Vagina (tissue), 2 donors: ENCODE measurements around the gene DNAAF3. TPM values are rescaled to one million over a fixed set of nuclear protein-coding genes. Genes with fewer than 3 reads are reported as not detected.

Experiments used
- DNase-seq, 2 donors: peaks; one replicate each; pipeline ENCODE4 v3.0.0-alpha.2; 2017; ENCODE audit errors: extremely low spot score in 2 of 2
- H3K27ac ChIP-seq: fragments of 200-600 bp; sonication (generic); one replicate; pipeline ENCODE4 v1.5.1; 2019
- H3K27me3 ChIP-seq: fragments of 200-600 bp; sonication (generic); one replicate; pipeline ENCODE4 v1.5.1; 2019
- H3K36me3 ChIP-seq, 2 donors: fragments of 200-600 bp; sonication (generic); one replicate each; pipeline ENCODE4 v1.5.1; 2017 to 2019
- H3K4me1 ChIP-seq: fragments of 200-600 bp; sonication (generic); one replicate; pipeline ENCODE4 v1.5.1; 2019
- H3K4me3 ChIP-seq, 2 donors: fragments of 200-600 bp; sonication (generic); 1 replicate in 1 of 2; 2 replicates in 1 of 2; pipeline ENCODE4 v1.5.1; 2016 to 2019
- H3K9me3 ChIP-seq: fragments of 200-600 bp; sonication (generic); one replicate; pipeline ENCODE4 v1.5.1; 2019
- CTCF ChIP-seq, 3 experiments: fragments of 450-650 bp in 2 of 3; fragments of 200-600 bp in 1 of 3; sonication (generic) in 1 of 3; IDR thresholded peaks; one replicate each; pipeline ENCODE4 v1.5.1; 2017 to 2019; ENCODE audit warnings: antibody characterized with exemption in 3 of 3, mild to moderate bottlenecking in 2 of 3, moderate library complexity in 2 of 3
- POLR2A ChIP-seq, 2 donors: fragments of 450-650 bp; IDR thresholded peaks; one replicate each; pipeline ENCODE4 v1.6.1; 2017; ENCODE audit warnings: antibody characterized with exemption in 2 of 2, mild to moderate bottlenecking in 2 of 2, moderate library complexity in 2 of 2
- POLR2AphosphoS5 ChIP-seq, 2 donors: sonication (generic); formaldehyde crosslinking; IDR thresholded peaks; one replicate each; pipeline ENCODE4 v1.9.0; 2017; ENCODE audit warnings: antibody characterized with exemption in 2 of 2, mild to moderate bottlenecking in 2 of 2, low read depth in 1 of 2; ENCODE audit not compliant: insufficient read depth in 1 of 2
- intact Hi-C: fragments of 100-400 bp; cut with DNase I; formaldehyde crosslinking; loops from one replicate; pipeline ENCODE4 v1.15.1; 2023
- total RNA-seq: library from RNA; depleted of rRNA; stranded (reverse); fragments of >200 nt; gene quantifications from one replicate; pipeline ENCODE4 v1.2.3, GENCODE V29; 2016

The DNAAF3 gene
- total RNA-seq, 1 donor from 2014 or later: 5.6 TPM

DNA sequence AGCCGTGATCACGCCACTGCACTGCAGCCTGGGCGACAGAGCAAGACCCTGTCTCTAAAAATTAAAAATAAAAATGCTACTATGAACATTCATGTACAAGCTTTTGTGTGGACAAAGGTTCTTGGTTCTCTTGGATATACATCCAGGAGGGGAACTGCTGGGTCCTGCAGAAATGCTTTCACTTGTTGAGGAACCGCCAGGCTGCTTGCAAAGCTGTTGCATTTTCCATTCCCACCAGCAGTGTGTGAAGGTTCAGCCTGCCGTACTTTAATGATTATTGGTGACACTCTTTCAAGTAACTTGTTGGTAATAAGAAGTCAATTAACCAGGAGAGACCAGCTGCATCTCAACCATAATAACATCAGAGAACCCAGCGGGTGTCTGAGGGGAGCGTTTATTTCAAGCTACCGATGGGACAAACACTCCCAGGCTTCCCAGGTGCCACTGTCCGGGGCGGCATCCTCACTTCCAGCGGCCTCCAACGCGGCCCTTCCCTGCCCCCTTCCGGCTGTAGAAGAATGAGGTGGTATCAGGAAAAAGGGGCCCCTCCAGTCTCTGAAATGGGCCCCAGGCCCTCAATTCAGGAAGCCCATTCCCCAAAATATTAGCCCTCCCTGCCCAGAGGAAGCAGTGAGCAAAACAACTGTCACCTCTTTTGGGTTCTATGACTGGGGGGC lies 33.8 kb downstream of the DNAAF3 start:
- no peak overlapping the region for H3K4me3 ChIP-seq
- no peak for TF ChIP-seq POLR2AphosphoS5 (IDR thresholded peaks at IDR 0.05; ENCODE audit: insufficient read depth in 1 of 2, low read depth in 1 of 2)
- no peak for TF ChIP-seq POLR2A (IDR thresholded peaks at IDR 0.05)
- no peak for TF ChIP-seq CTCF (IDR thresholded peaks at IDR 0.05)
- intact Hi-C loops: no loop called here
- H3K36me3 ChIP-seq: no peaks in the 10 kb centered on the region
- H3K27me3 ChIP-seq: no peaks in the 10 kb centered on the region
- no peak overlapping the region for H3K27ac ChIP-seq
- no peak for DNase-seq
- H3K9me3 ChIP-seq: no peaks in the 10 kb centered on the region
- no peaks in the 10 kb centered on the region for H3K4me1 ChIP-seq

DNA sequence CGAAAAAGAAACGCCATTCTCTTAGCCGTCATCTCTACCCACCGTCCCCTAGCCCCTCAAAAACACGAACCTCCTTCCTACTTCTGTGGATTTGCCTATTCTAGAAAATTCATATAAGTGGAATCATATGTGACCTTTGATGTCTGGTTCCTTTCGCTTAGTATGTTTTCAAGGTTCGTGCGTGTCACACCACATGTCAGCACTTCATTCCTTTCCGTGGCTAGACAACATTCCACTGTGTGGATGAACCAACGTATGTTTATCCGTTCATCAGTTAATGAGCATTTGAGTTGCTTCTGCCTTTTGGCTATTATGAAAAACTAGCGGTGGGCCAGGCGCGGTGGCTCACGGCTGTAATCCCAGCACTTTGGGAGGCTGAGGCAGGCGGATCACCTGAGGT lies 35.0 kb downstream of the DNAAF3 start:
- Histone ChIP-seq H3K4me1 (no peaks in the 10 kb centered on the region), H3K27me3 (no peaks in the 10 kb centered on the region), H3K36me3 (no peaks in the 10 kb centered on the region), H3K27ac (no peak overlapping the region), H3K4me3 (no peak overlapping the region), H3K9me3 (no peaks in the 10 kb centered on the region)
- TF ChIP-seq CTCF (IDR thresholded peaks at IDR 0.05) (no peak), POLR2A (IDR thresholded peaks at IDR 0.05) (no peak), POLR2AphosphoS5 (IDR thresholded peaks at IDR 0.05; ENCODE audit: insufficient read depth in 1 of 2, low read depth in 1 of 2) (no peak)
- intact Hi-C loops: no loop called here
- DNase-seq: no peak

DNA sequence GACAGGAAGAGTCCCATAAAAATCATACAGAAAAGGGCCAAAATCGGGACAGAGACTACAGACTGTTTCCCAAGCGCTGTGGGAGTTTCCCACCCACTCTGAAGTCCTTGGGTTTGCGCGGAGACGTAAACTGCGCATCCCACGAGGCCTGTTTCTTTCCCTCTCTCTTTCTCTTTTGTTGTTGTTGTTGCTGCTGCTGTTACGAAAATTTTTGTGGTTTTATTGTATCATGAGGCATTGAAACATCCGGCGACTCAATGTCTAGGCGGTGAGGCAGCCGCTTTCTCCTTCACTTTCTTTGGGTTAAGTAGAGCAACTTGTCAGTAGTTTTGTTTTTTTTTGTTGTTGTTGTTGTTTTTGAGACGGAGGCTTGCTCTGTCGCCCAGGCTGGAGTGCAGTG lies 47.4 kb downstream of the DNAAF3 start:
- Histone ChIP-seq H3K9me3 (no peaks in the 10 kb centered on the region), H3K4me1 (peaks cover 40% of the 10 kb centered on the region), H3K27ac (no peak overlapping the region), H3K36me3 (no peaks in the 10 kb centered on the region), H3K27me3 (no peaks in the 10 kb centered on the region), H3K4me3 (peak overlapping the region in 1 of 2 donors; percentile 85)
- DNase-seq: no peak
- TF ChIP-seq POLR2A (IDR thresholded peaks at IDR 0.05) (no peak), CTCF (IDR thresholded peaks at IDR 0.05) (no peak), POLR2AphosphoS5 (IDR thresholded peaks at IDR 0.05; ENCODE audit: insufficient read depth in 1 of 2, low read depth in 1 of 2) (no peak)
- intact Hi-C loops: loop anchor here (10.0 kb wide), 1 partner anchor 546 kb away; no protein-coding TSS in a partner anchor

GRCh38 chr19:55118401-55118991 lies 47.9 kb downstream of the DNAAF3 start:
- no peak for DNase-seq
- H3K4me3 ChIP-seq: peak overlapping the region; percentile 85 to 94
- TF ChIP-seq POLR2A (IDR thresholded peaks at IDR 0.05) (no peak), POLR2AphosphoS5 (IDR thresholded peaks at IDR 0.05; ENCODE audit: insufficient read depth in 1 of 2, low read depth in 1 of 2) (no peak), CTCF (IDR thresholded peaks at IDR 0.05) (no peak)
- peak overlapping the region; percentile 73 for H3K27ac ChIP-seq
- no peaks in the 10 kb centered on the region for H3K27me3 ChIP-seq
- no peaks in the 10 kb centered on the region for H3K36me3 ChIP-seq
- H3K9me3 ChIP-seq: no peaks in the 10 kb centered on the region
- intact Hi-C loops: loop anchor here (10.0 kb wide), 1 partner anchor 546 kb away; no protein-coding TSS in a partner anchor
- H3K4me1 ChIP-seq: peaks cover 46% of the 10 kb centered on the region
